Measurements from ENCODE around the gene RTKN2.

The RTKN2 gene

GRCh38 chr10:62270020-62270419 is 1.4 kb upstream of the RTKN2 start:
- FAIRE-seq (no peak), DNase-seq (ENCODE audit: insufficient read length, low spot score) (no peak)
- no peak for TF ChIP-seq CTCF (IDR thresholded peaks at IDR 0.05; ENCODE audit: insufficient read depth, missing control alignments)

- no peak for TF ChIP-seq CTCF (IDR thresholded peaks at IDR 0.05; ENCODE audit: insufficient read depth, missing control alignments)
- DNase-seq (ENCODE audit: insufficient read length, low spot score), result no peak
- no peak for FAIRE-seq
Observed at GRCh38 chr10:62268027-62268398, 631 bp downstream of the RTKN2 start.

- TF ChIP-seq CTCF (IDR thresholded peaks at IDR 0.05; ENCODE audit: insufficient read depth, missing control alignments), result no peak
- FAIRE-seq (no peak), DNase-seq (ENCODE audit: insufficient read length, low spot score) (no peak)
Observed at GRCh38 chr10:62266611-62267010, 2.0 kb downstream of the RTKN2 start.

GRCh38 chr10:62266147-62266546 is 2.5 kb downstream of the RTKN2 start:
- DNase-seq (ENCODE audit: insufficient read length, low spot score) (no peak), FAIRE-seq (peak; percentile 6)
- no peak for TF ChIP-seq CTCF (IDR thresholded peaks at IDR 0.05; ENCODE audit: insufficient read depth, missing control alignments)

- DNase-seq (ENCODE audit: insufficient read length, low spot score) (no peak), FAIRE-seq (no peak)
- peak; percentile 54 for TF ChIP-seq CTCF (IDR thresholded peaks at IDR 0.05; ENCODE audit: insufficient read depth, missing control alignments)
Observed at GRCh38 chr10:62264702-62265436, 3.8 kb downstream of the RTKN2 start.

- TF ChIP-seq CTCF (IDR thresholded peaks at IDR 0.05; ENCODE audit: insufficient read depth, missing control alignments), result no peak
- DNase-seq (ENCODE audit: insufficient read length, low spot score) (no peak), FAIRE-seq (no peak)
Observed at GRCh38 chr10:62264126-62264525, 4.5 kb downstream of the RTKN2 start.

GRCh38 chr10:62261666-62262065 is 7.0 kb downstream of the RTKN2 start:
- no peak for TF ChIP-seq CTCF (IDR thresholded peaks at IDR 0.05; ENCODE audit: insufficient read depth, missing control alignments)
- peak; percentile 56 for FAIRE-seq
- DNase-seq (ENCODE audit: insufficient read length, low spot score), result no peak
